Cardiac muscle cell (in vitro differentiated cells and primary cell): Measurements from ENCODE around the gene PARP6. TPM values are rescaled to one million over a fixed set of nuclear protein-coding genes. Genes with fewer than 3 reads are reported as not detected.

ENCODE experiments used
- DNase-seq, 2 donors: peaks; one replicate each; pipeline versions ENCODE4 v3.0.0 to v3.0.0-alpha.2; 2010 to 2017; ENCODE audit warnings: low read depth in 1 of 2, low spot score in 1 of 2
- H3K27ac ChIP-seq: fragments of 200-600 bp; sonication (generic); 2 replicates; pipeline ENCODE4 v1.5.1; 2016
- H3K27me3 ChIP-seq: fragments of 200-600 bp; sonication (generic); 2 replicates; pipeline ENCODE4 v1.6.0; 2016; ENCODE audit warnings: control low read depth
- H3K36me3 ChIP-seq: fragments of 200-600 bp; sonication (generic); 2 replicates; pipeline ENCODE4 v1.5.1; 2016; ENCODE audit warnings: control low read depth
- H3K4me1 ChIP-seq: fragments of 200-600 bp; sonication (generic); 2 replicates; pipeline ENCODE4 v1.8.1; 2017; ENCODE audit warnings: low read depth, mild to moderate bottlenecking, mixed run types
- H3K4me3 ChIP-seq: fragments of 200-600 bp; sonication (generic); 2 replicates; pipeline ENCODE4 v1.5.1; 2016; ENCODE audit warnings: mild to moderate bottlenecking
- H3K9me3 ChIP-seq: fragments of 200-600 bp; sonication (generic); 2 replicates; pipeline ENCODE4 v1.5.1; 2017; ENCODE audit warnings: low read depth, mild to moderate bottlenecking, control low read depth
- polyA plus RNA-seq: library from polyadenylated mRNA; unstranded; fragments of >200 nt; fragmentation: Nextera tagmentation; extraction: Ambion mirVana; gene quantifications from 2 replicates; pipeline ENCODE4 v1.2.1, GENCODE V29; 2016
- total RNA-seq: library from RNA; depleted of rRNA; stranded (reverse); fragments of >200 nt; gene quantifications from 2 replicates; pipeline ENCODE4 v1.2.3, GENCODE V29; 2016
- TF ChIP-seq, protein P1 (sequence below): IDR thresholded peaks from 2 replicates; pipeline ENCODE4 v1.5.1; 2012; ENCODE audit warnings: low read depth, mild to moderate bottlenecking, low read length

Gene PARP6
- total and polyA plus RNA-seq, 2 experiments from 2014 or later = 41.9 to 72.8 TPM

- TF ChIP-seq, protein P1, sequence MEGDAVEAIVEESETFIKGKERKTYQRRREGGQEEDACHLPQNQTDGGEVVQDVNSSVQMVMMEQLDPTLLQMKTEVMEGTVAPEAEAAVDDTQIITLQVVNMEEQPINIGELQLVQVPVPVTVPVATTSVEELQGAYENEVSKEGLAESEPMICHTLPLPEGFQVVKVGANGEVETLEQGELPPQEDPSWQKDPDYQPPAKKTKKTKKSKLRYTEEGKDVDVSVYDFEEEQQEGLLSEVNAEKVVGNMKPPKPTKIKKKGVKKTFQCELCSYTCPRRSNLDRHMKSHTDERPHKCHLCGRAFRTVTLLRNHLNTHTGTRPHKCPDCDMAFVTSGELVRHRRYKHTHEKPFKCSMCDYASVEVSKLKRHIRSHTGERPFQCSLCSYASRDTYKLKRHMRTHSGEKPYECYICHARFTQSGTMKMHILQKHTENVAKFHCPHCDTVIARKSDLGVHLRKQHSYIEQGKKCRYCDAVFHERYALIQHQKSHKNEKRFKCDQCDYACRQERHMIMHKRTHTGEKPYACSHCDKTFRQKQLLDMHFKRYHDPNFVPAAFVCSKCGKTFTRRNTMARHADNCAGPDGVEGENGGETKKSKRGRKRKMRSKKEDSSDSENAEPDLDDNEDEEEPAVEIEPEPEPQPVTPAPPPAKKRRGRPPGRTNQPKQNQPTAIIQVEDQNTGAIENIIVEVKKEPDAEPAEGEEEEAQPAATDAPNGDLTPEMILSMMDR = no peak
- Histone ChIP-seq H3K9me3 (no peaks in the 10 kb centered on the region), H3K27me3 (peaks cover 29% of the 10 kb centered on the region), H3K4me3 (peak within 1 kb of the TSS; percentile 39), H3K27ac (no peak within 1 kb of the TSS), H3K4me1 (peaks cover 13% of the 10 kb centered on the region), H3K36me3 (peaks cover 32% of the 10 kb centered on the region)
- peak; percentile 51 to 57 for DNase-seq
Observed at GRCh38 chr15:72197460-72198355, 74.6 kb downstream of the PARP6 start, which contains the start of gene GRAMD2A. TSS of gene GRAMD2A (minus strand) at chr15:72197787.

GRCh38 chr15:72197041-72197459 lies 75.3 kb downstream of the PARP6 start:
- H3K27ac ChIP-seq = no peak overlapping the region
- no peak for DNase-seq
- peaks cover 29% of the 10 kb centered on the region for H3K27me3 ChIP-seq
- H3K36me3 ChIP-seq = peaks cover 25% of the 10 kb centered on the region
- peaks cover 10% of the 10 kb centered on the region for H3K4me1 ChIP-seq
- TF ChIP-seq, protein P1 = no peak
- no peaks in the 10 kb centered on the region for H3K9me3 ChIP-seq
- peak overlapping the region; percentile 39 for H3K4me3 ChIP-seq

DNA sequence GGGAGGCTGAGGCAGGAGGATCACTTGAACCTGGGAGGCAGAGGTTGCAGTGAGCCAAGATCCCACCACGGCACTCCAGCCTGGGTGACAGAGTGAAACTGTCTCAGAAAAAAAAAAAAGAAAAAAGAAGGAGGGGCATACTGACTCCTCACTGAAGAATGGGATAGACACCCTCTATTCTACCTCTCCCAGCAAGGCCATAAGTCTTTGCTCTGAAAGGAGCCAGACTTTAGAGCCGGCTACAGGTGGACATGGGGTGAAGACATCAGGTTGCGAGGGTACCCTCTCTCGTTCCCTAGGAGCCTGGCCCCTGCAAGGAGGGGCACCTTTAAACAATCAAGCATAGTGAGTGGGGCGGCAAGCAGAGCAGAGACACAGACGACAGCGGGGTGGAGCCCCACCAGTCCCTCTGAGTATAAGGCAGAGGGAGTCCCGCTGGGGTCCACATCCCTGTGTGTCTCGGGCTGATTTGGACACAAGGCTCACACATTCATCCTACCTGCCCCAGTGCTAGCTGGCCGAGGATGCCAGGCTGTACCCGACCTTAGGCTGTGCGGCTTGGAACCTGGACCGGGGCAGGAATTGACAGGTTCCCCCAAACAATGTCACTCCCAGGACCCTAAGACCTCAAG lies 75.8 kb downstream of the PARP6 start:
- Histone ChIP-seq H3K9me3 (no peaks in the 10 kb centered on the region), H3K36me3 (peaks cover 20% of the 10 kb centered on the region), H3K4me3 (no peak overlapping the region), H3K27ac (no peak overlapping the region), H3K4me1 (peaks cover 6% of the 10 kb centered on the region), H3K27me3 (peaks cover 29% of the 10 kb centered on the region)
- no peak for DNase-seq
- TF ChIP-seq, protein P1 = no peak

- H3K4me3 ChIP-seq = no peak overlapping the region
- TF ChIP-seq, protein P1 = no peak
- H3K36me3 ChIP-seq = peaks cover 13% of the 10 kb centered on the region
- no peak overlapping the region for H3K27ac ChIP-seq
- H3K4me1 ChIP-seq = peaks cover 3% of the 10 kb centered on the region
- no peaks in the 10 kb centered on the region for H3K9me3 ChIP-seq
- DNase-seq = no peak
- peaks cover 29% of the 10 kb centered on the region for H3K27me3 ChIP-seq
Observed at GRCh38 chr15:72195101-72195511, 77.2 kb downstream of the PARP6 start.

GRCh38 chr15:72193836-72194396 lies 78.4 kb downstream of the PARP6 start:
- DNase-seq = no peak
- TF ChIP-seq, protein P1 = no peak
- Histone ChIP-seq H3K4me1 (peaks cover 3% of the 10 kb centered on the region), H3K4me3 (no peak overlapping the region), H3K27me3 (peaks cover 29% of the 10 kb centered on the region), H3K27ac (no peak overlapping the region), H3K36me3 (peaks cover 6% of the 10 kb centered on the region), H3K9me3 (no peaks in the 10 kb centered on the region)
